Vagina (tissue), 2 donors: ENCODE results near the gene RHEB. TPM values are rescaled to one million over a fixed set of nuclear protein-coding genes. Genes with fewer than 3 reads are reported as not detected.
A peak's percentile ranks its signal among the peaks of the same experiment; 100 is the strongest.

Experiments
- DNase-seq, 2 donors: peaks; one replicate each; pipeline ENCODE4 v3.0.0-alpha.2; 2017; ENCODE audit errors: extremely low spot score in 2 of 2
- H3K27ac ChIP-seq: fragments of 200-600 bp; sonication (generic); one replicate; pipeline ENCODE4 v1.5.1; 2019
- H3K27me3 ChIP-seq: fragments of 200-600 bp; sonication (generic); one replicate; pipeline ENCODE4 v1.5.1; 2019
- H3K36me3 ChIP-seq, 2 donors: fragments of 200-600 bp; sonication (generic); one replicate each; pipeline ENCODE4 v1.5.1; 2017 to 2019
- H3K4me1 ChIP-seq: fragments of 200-600 bp; sonication (generic); one replicate; pipeline ENCODE4 v1.5.1; 2019
- H3K4me3 ChIP-seq, 2 donors: fragments of 200-600 bp; sonication (generic); 1 replicate in 1 of 2; 2 replicates in 1 of 2; pipeline ENCODE4 v1.5.1; 2016 to 2019
- H3K9me3 ChIP-seq: fragments of 200-600 bp; sonication (generic); one replicate; pipeline ENCODE4 v1.5.1; 2019
- POLR2A ChIP-seq, 2 donors: fragments of 450-650 bp; IDR thresholded peaks; one replicate each; pipeline ENCODE4 v1.6.1; 2017; ENCODE audit warnings: antibody characterized with exemption in 2 of 2, mild to moderate bottlenecking in 2 of 2, moderate library complexity in 2 of 2
- POLR2AphosphoS5 ChIP-seq, 2 donors: sonication (generic); formaldehyde crosslinking; IDR thresholded peaks; one replicate each; pipeline ENCODE4 v1.9.0; 2017; ENCODE audit warnings: antibody characterized with exemption in 2 of 2, mild to moderate bottlenecking in 2 of 2, low read depth in 1 of 2; ENCODE audit not compliant: insufficient read depth in 1 of 2
- intact Hi-C: fragments of 100-400 bp; cut with DNase I; formaldehyde crosslinking; loops from one replicate; pipeline ENCODE4 v1.15.1; 2023
- total RNA-seq: library from RNA; depleted of rRNA; stranded (reverse); fragments of >200 nt; gene quantifications from one replicate; pipeline ENCODE4 v1.2.3, GENCODE V29; 2016
- TF ChIP-seq, protein P1 (sequence below), 3 experiments: fragments of 450-650 bp in 2 of 3; fragments of 200-600 bp in 1 of 3; sonication (generic) in 1 of 3; IDR thresholded peaks; one replicate each; pipeline ENCODE4 v1.5.1; 2017 to 2019; ENCODE audit warnings: antibody characterized with exemption in 3 of 3, mild to moderate bottlenecking in 2 of 3, moderate library complexity in 2 of 3

RHEB gene
- total RNA-seq, 1 donor from 2014 or later, result 74.2 TPM

DNA sequence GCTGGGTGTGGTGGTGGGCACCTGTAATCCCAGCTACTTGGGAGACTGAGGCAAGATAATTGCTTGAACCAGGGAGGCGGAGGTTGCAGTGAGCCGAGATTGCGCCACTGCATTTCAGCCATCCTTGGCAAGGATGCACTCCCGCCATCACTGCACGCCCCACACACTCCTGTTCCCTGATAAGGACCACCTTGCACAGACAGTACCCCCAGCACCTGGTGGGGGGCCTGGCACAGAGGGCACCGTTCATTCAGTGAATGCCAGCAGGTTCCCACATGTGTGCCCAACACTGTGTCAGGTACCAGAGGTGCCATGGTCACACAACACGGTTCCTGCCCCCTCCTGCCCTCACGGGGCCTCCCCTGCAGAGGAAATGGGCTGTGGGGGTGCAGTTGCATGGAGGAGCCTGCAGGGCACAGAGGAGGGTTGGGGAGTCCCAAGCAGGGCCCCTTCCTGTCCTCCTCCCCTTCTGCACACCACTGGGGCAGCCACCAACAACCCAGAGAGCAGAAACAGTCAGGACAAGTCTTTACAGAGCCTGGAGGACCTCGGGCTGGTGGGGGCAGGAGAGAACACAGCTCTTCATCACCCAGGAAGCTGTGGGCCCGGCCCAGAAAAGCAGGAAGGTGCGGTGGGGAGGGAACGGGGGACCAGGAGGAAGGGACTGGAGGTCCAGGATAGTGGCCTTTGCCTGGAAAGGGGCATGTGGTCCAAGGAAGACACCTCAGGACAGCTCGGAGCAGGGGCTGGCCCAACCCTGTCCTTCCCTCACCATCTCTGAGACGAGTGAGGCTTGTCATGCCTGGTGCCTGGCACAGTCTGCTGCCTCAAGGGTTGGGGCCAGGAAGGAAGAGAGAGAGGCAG lies 86.8 kb downstream of the RHEB start:
- H3K27ac ChIP-seq, result no peak overlapping the region
- TF ChIP-seq POLR2A (IDR thresholded peaks at IDR 0.05), result no peak
- TF ChIP-seq POLR2AphosphoS5 (IDR thresholded peaks at IDR 0.05; ENCODE audit: insufficient read depth in 1 of 2, low read depth in 1 of 2), result no peak
- TF ChIP-seq, protein P1, sequence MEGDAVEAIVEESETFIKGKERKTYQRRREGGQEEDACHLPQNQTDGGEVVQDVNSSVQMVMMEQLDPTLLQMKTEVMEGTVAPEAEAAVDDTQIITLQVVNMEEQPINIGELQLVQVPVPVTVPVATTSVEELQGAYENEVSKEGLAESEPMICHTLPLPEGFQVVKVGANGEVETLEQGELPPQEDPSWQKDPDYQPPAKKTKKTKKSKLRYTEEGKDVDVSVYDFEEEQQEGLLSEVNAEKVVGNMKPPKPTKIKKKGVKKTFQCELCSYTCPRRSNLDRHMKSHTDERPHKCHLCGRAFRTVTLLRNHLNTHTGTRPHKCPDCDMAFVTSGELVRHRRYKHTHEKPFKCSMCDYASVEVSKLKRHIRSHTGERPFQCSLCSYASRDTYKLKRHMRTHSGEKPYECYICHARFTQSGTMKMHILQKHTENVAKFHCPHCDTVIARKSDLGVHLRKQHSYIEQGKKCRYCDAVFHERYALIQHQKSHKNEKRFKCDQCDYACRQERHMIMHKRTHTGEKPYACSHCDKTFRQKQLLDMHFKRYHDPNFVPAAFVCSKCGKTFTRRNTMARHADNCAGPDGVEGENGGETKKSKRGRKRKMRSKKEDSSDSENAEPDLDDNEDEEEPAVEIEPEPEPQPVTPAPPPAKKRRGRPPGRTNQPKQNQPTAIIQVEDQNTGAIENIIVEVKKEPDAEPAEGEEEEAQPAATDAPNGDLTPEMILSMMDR (IDR thresholded peaks at IDR 0.05), result no peak
- peaks cover 55% of the 10 kb centered on the region for H3K4me1 ChIP-seq
- H3K9me3 ChIP-seq, result no peaks in the 10 kb centered on the region
- no peaks in the 10 kb centered on the region for H3K36me3 ChIP-seq
- H3K27me3 ChIP-seq, result no peaks in the 10 kb centered on the region
- H3K4me3 ChIP-seq, result no peak overlapping the region
- no peak for DNase-seq
- intact Hi-C loops, result no loop called here

DNA sequence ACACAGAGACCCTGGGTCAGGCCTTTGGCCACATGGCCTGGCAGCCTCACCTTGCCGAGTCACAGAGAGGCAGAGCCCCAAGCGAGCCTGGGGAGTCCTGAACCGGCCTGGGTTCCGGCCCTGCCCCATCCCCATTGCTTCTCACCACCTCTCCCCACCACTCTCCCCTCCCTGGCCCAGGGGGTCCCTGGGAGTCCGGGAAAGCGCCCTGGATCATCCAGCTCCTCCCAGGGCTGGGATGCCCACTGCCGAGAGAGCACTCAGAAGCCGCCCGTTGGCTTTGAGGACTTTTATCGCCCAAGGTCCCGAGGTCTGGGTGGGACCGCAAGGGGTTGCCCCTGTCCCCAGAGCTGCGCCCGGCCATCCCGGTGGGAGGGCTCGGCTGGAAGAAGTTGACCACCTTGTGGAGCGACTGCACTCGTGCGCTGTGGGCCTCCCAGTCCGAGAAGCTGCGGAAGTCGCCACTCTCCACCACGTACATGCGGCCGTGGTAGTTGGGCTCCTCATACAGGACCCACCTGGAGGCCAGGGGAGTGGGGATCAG lies 87.9 kb downstream of the RHEB start:
- no peak for DNase-seq
- Histone ChIP-seq H3K4me3 (no peak overlapping the region), H3K36me3 (no peaks in the 10 kb centered on the region), H3K27ac (no peak overlapping the region), H3K27me3 (no peaks in the 10 kb centered on the region), H3K4me1 (peaks cover 55% of the 10 kb centered on the region), H3K9me3 (no peaks in the 10 kb centered on the region)
- TF ChIP-seq POLR2A (IDR thresholded peaks at IDR 0.05), result no peak
- TF ChIP-seq POLR2AphosphoS5 (IDR thresholded peaks at IDR 0.05; ENCODE audit: insufficient read depth in 1 of 2, low read depth in 1 of 2), result no peak
- TF ChIP-seq, protein P1 (IDR thresholded peaks at IDR 0.05), result no peak
- intact Hi-C loops, result no loop called here

- intact Hi-C loops, result no loop called here
- peaks cover 55% of the 10 kb centered on the region for H3K4me1 ChIP-seq
- TF ChIP-seq POLR2A (IDR thresholded peaks at IDR 0.05) (no peak), POLR2AphosphoS5 (IDR thresholded peaks at IDR 0.05; ENCODE audit: insufficient read depth in 1 of 2, low read depth in 1 of 2) (no peak)
- TF ChIP-seq, protein P1 (IDR thresholded peaks at IDR 0.05), result no peak
- H3K27me3 ChIP-seq, result no peaks in the 10 kb centered on the region
- H3K9me3 ChIP-seq, result no peaks in the 10 kb centered on the region
- no peak for DNase-seq
- no peak overlapping the region for H3K4me3 ChIP-seq
- no peaks in the 10 kb centered on the region for H3K36me3 ChIP-seq
- no peak overlapping the region for H3K27ac ChIP-seq
These were observed 88.4 kb downstream of the RHEB start for GRCh38 chr7:151431281-151431767.

DNA sequence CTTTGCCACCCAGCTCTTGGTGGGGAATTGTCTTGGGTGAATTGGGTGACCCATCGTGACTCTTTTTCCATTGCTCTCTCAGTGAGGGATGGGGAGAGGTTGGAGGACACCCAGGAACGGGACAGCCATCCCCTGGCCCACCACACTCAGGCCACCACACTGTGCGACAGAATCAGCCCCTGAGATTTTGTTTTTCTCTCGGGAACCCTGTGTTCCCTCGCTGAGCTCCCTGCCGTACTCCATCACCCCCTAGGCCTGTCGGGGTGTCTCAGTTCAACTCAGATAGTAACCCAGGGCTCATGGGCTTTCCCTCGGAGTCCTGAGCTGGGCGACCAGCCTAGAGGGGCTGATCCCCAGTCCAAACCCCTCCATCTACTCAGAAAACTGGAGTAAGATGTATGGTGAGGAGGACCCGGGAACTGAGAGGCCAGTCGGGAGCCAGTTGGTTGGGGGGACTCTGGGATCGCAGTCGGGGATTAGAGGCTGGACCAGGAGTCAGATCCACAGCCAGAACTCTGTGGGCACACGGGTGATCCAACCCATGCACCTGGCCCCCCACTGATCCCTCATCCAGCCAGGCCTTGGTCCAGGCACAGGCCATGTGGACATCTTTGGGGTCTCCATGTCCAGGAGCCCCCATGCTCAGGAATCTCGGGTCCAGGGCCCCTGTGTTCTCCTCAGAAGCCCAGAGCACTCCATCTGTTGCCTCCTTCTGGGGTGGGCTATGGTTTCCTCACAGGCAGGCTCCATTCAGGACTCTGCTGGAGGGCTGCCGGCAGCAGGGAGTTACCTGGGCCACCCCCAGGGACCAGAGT lies 89.1 kb downstream of the RHEB start:
- TF ChIP-seq, protein P1 (IDR thresholded peaks at IDR 0.05), result no peak
- intact Hi-C loops, result no loop called here
- no peak for DNase-seq
- Histone ChIP-seq H3K4me1 (peaks cover 49% of the 10 kb centered on the region), H3K4me3 (no peak overlapping the region), H3K27ac (peak overlapping the region; percentile 85), H3K27me3 (no peaks in the 10 kb centered on the region), H3K36me3 (no peaks in the 10 kb centered on the region), H3K9me3 (no peaks in the 10 kb centered on the region)
